GM23338 (cell line): ENCODE measurements around the gene KLHL41. TPM values are rescaled to one million over a fixed set of nuclear protein-coding genes. Genes with fewer than 3 reads are reported as not detected.

Experiments
- ATAC-seq: fragments of 200-7000 bp; cut with Tn5 transposase; 3 replicates; pipeline ENCODE4 v1.9.1; 2020
- DNase-seq: peaks from one replicate; pipeline ENCODE4 v3.0.0-alpha.2; 2015; ENCODE audit warnings: low spot score
- H2AFZ ChIP-seq: fragments of 200-600 bp; sonication (generic); 2 replicates; pipeline ENCODE4 v1.8.0; 2016; ENCODE audit warnings: antibody characterized with exemption, mild to moderate bottlenecking, moderate library complexity
- H3F3A ChIP-seq: fragments of 200-600 bp; sonication (generic); replicated peaks from 2 replicates; pipeline ENCODE4 v1.8.0; 2017; ENCODE audit warnings: antibody characterized with exemption, mixed run types, low read depth
- H3K27ac ChIP-seq: fragments of 200-600 bp; sonication (generic); 2 replicates; pipeline ENCODE4 v1.6.1; 2016; ENCODE audit warnings: low read depth
- H3K27me3 ChIP-seq: fragments of 200-600 bp; sonication (generic); 2 replicates; pipeline ENCODE4 v1.8.0; 2016; ENCODE audit warnings: mild to moderate bottlenecking, mixed run types, moderate library complexity; ENCODE audit not compliant: insufficient read depth
- H3K36me3 ChIP-seq: fragments of 200-600 bp; sonication (generic); 2 replicates; pipeline ENCODE4 v1.8.0; 2016; ENCODE audit warnings: mild to moderate bottlenecking; ENCODE audit not compliant: insufficient read depth
- H3K4me1 ChIP-seq: fragments of 200-600 bp; sonication (generic); 2 replicates; pipeline ENCODE4 v1.8.0; 2016; ENCODE audit warnings: mild to moderate bottlenecking, moderate library complexity; ENCODE audit not compliant: insufficient read depth
- H3K4me2 ChIP-seq: fragments of 200-600 bp; sonication (generic); 2 replicates; pipeline ENCODE4 v1.7.1; 2017; ENCODE audit warnings: mixed run types
- H3K4me3 ChIP-seq: fragments of 200-600 bp; sonication (generic); 2 replicates; pipeline ENCODE4 v1.6.1; 2016; ENCODE audit warnings: mixed run types
- H3K79me2 ChIP-seq: fragments of 200-600 bp; sonication (generic); replicated peaks from 2 replicates; pipeline ENCODE4 v1.8.0; 2017; ENCODE audit warnings: mild to moderate bottlenecking; ENCODE audit not compliant: insufficient read depth
- H3K9me2 ChIP-seq: fragments of 200-600 bp; sonication (generic); 2 replicates; pipeline ENCODE4 v1.8.0; 2017; ENCODE audit not compliant: insufficient read depth
- H4K20me1 ChIP-seq: fragments of 200-600 bp; sonication (generic); replicated peaks from 2 replicates; pipeline ENCODE4 v1.8.0; 2017; ENCODE audit warnings: mild to moderate bottlenecking; ENCODE audit not compliant: insufficient read depth
- H3K27ac Mint-ChIP-seq: 2 replicates; pipeline ENCODE4 v1.8.0; 2020; ENCODE audit warnings: inconsistent platforms, mild to moderate bottlenecking, moderate library complexity, mixed read lengths
- H3K27me3 Mint-ChIP-seq: 3 replicates; pipeline ENCODE4 v1.8.0; 2022; ENCODE audit warnings: low read depth, mild to moderate bottlenecking, moderate library complexity, mixed read lengths, inconsistent platforms; ENCODE audit not compliant: insufficient read depth, poor library complexity
- H3K36me3 Mint-ChIP-seq: 3 replicates; pipeline ENCODE4 v1.8.0; 2021; ENCODE audit warnings: low read depth, mild to moderate bottlenecking, inconsistent platforms, moderate library complexity, mixed read lengths
- H3K4me1 Mint-ChIP-seq: 3 replicates; pipeline ENCODE4 v1.8.0; 2020; ENCODE audit warnings: mild to moderate bottlenecking, inconsistent platforms, mixed read lengths
- H3K4me3 Mint-ChIP-seq: 3 replicates; pipeline ENCODE4 v1.8.0; 2021; ENCODE audit warnings: moderate library complexity, mild to moderate bottlenecking, inconsistent platforms, mixed read lengths
- H3K9me3 Mint-ChIP-seq: 3 replicates; pipeline ENCODE4 v1.8.0; 2020; ENCODE audit warnings: moderate library complexity, mild to moderate bottlenecking, inconsistent platforms, mixed read lengths
- CREB1 ChIP-seq: fragments of 250-450 bp; sonication (Bioruptor Pico); IDR thresholded peaks from 2 replicates; pipeline ENCODE4 v1.5.0; 2020; ENCODE audit warnings: low read depth, mild to moderate bottlenecking, moderate library complexity
- CTCF ChIP-seq, 2 experiments: fragments of 200-600 bp in 1 of 2; sonication (generic) in 1 of 2; conservative IDR thresholded peaks; 2 replicates each; pipeline versions ENCODE4 v1.5.1 to v1.6.1; 2016 to 2017; ENCODE audit warnings: antibody characterized with exemption in 2 of 2, low read depth in 2 of 2, mild to moderate bottlenecking in 2 of 2, moderate library complexity in 1 of 2
- ETS1 ChIP-seq: IDR thresholded peaks from 2 replicates; pipeline ENCODE4 v1.6.1; 2016; ENCODE audit warnings: antibody characterized with exemption
- NANOG ChIP-seq: IDR thresholded peaks from 2 replicates; pipeline ENCODE4 v1.6.1; 2016; ENCODE audit warnings: antibody characterized with exemption, borderline replicate concordance
- REST ChIP-seq: IDR thresholded peaks from one replicate; pipeline ENCODE4 v1.6.1; 2018; ENCODE audit warnings: antibody characterized with exemption; ENCODE audit not compliant: unreplicated experiment
- ZNF462 ChIP-seq: fragments of 250-450 bp; sonication (Bioruptor Pico); IDR thresholded peaks from 2 replicates; pipeline ENCODE4 v1.5.0; 2020; ENCODE audit warnings: mild to moderate bottlenecking, moderate library complexity
- polyA plus RNA-seq: library from polyadenylated mRNA; unstranded; fragments of >200 nt; fragmentation: Nextera tagmentation; extraction: Ambion mirVana; gene quantifications from 2 replicates; pipeline ENCODE4 v1.2.1, GENCODE V29; 2016
- total RNA-seq: library from RNA; depleted of rRNA; stranded (reverse); fragments of >200 nt; shearing (Covaris generic); gene quantifications from 2 replicates; pipeline ENCODE4 v1.2.3, GENCODE V29; 2014

Gene KLHL41
- total and polyA plus RNA-seq, 2 experiments from 2014 or later: not detected

DNA sequence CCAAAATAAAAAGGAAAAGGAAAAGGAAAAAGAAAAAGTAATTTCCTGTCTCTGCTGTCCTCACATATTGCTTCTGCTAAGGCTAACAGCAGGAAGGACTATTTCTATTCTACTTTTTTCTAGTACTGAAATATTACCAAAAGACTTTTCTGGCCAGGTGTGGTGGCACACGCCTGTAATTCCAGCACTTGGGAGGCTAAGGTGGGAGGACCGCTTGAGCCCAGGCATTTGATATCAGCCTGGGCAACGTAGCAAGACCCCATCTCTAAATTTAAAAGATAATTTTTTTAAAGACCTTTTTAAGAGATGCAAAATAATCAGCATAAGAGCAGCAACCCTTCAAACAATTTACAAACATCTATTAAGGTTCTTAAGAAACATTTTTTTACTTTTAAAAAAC is 32.9 kb downstream of the KLHL41 start (continued):
- TF ChIP-seq ZNF462 (CRISPR knock-in tag): no peak
- TF ChIP-seq NANOG: no peak
- TF ChIP-seq ETS1: no peak

GRCh38 chr2:169546756-169547155 is 37.3 kb downstream of the KLHL41 start:
- no peaks in the 10 kb centered on the region; the same call in 1 of the 2 replicates for H3K4me1 ChIP-seq
- peaks cover 11% of the 10 kb centered on the region; the same call in 1 of the 2 replicates for H3K36me3 ChIP-seq
- H3F3A ChIP-seq: no peaks in the 10 kb centered on the region
- ATAC-seq (no peak), DNase-seq (no peak)
- peaks cover 36% of the 10 kb centered on the region for H3K36me3 Mint-ChIP-seq
- H3K4me2 ChIP-seq: no peak overlapping the region
- H3K27me3 ChIP-seq: no peaks in the 10 kb centered on the region
- no peak overlapping the region for H3K4me3 ChIP-seq
- H3K27ac ChIP-seq: no peak overlapping the region
- H3K27ac Mint-ChIP-seq: no peak overlapping the region
- no peaks in the 10 kb centered on the region for H3K9me3 Mint-ChIP-seq
- H3K79me2 ChIP-seq: no peaks in the 10 kb centered on the region
- H2AFZ ChIP-seq: no peak overlapping the region
- no peaks in the 10 kb centered on the region for H4K20me1 ChIP-seq
- H3K27me3 Mint-ChIP-seq: peaks cover 3% of the 10 kb centered on the region
- H3K4me3 Mint-ChIP-seq: no peak overlapping the region
- H3K9me2 ChIP-seq: no peaks in the 10 kb centered on the region
- H3K4me1 Mint-ChIP-seq: peaks cover 2% of the 10 kb centered on the region; the same call in 2 of the 3 replicates
- TF ChIP-seq ETS1: no peak
- TF ChIP-seq CREB1 (CRISPR knock-in tag): no peak
- no peak for TF ChIP-seq REST
- no peak for TF ChIP-seq CTCF (conservative IDR thresholded peaks at IDR 0.05; ENCODE audit: low read depth in 2 of 2)
